MCF 10A (cell line): ENCODE measurements around the gene CDYL. TPM values are rescaled to one million over a fixed set of nuclear protein-coding genes. Genes with fewer than 3 reads are reported as not detected.
A peak's percentile ranks its signal among the peaks of the same experiment; 100 is the strongest.

Source experiments
- BruUV-seq: library from RNA; stranded (reverse); fragments of 400-500 nt; replicated peaks from 2 replicates; lab custom pipeline; 2021; lab: Mats Ljungman, UMichigan
- CTCF ChIA-PET: fragments of 300-600 bp; sonication (Branson Sonifier 250); formaldehyde crosslinking; extraction: SDS; loops from one replicate; lab custom pipeline; 2021; ENCODE audit warnings: antibody characterized with exemption, inconsistent platforms; lab: Yijun Ruan, JAX
- POLR2A ChIA-PET: fragments of 300-600, 350-650 bp; sonication (Branson Sonifier 250); formaldehyde crosslinking; extraction: SDS; loops from one replicate; lab custom pipeline; 2020; ENCODE audit warnings: antibody characterized with exemption, inconsistent platforms; lab: Yijun Ruan, JAX
- DNase-seq: peaks from one replicate; pipeline ENCODE4 v3.0.0-alpha.2; 2018; ENCODE audit not compliant: unreplicated experiment
- H3K27ac Mint-ChIP-seq: one replicate; pipeline ENCODE4 v1.8.0; 2022; ENCODE audit warnings: mild to moderate bottlenecking, low read depth, mixed read lengths; ENCODE audit not compliant: unreplicated experiment
- H3K27me3 Mint-ChIP-seq: one replicate; pipeline ENCODE4 v1.8.0; 2022; ENCODE audit warnings: mixed read lengths; ENCODE audit not compliant: insufficient read depth, unreplicated experiment
- H3K36me3 Mint-ChIP-seq: one replicate; pipeline ENCODE4 v1.8.0; 2022; ENCODE audit warnings: mild to moderate bottlenecking, moderate library complexity, mixed read lengths; ENCODE audit not compliant: insufficient read depth, unreplicated experiment
- H3K4me1 Mint-ChIP-seq: one replicate; pipeline ENCODE4 v1.8.0; 2022; ENCODE audit warnings: mixed read lengths; ENCODE audit not compliant: insufficient read depth, unreplicated experiment
- H3K4me3 Mint-ChIP-seq: one replicate; pipeline ENCODE4 v1.8.0; 2022; ENCODE audit warnings: mild to moderate bottlenecking, moderate library complexity, mixed read lengths; ENCODE audit not compliant: unreplicated experiment
- H3K9me3 Mint-ChIP-seq: one replicate; pipeline ENCODE4 v1.8.0; 2022; ENCODE audit warnings: mixed read lengths; ENCODE audit not compliant: unreplicated experiment
- intact Hi-C: fragments of 100-400 bp; cut with micrococcal nuclease; formaldehyde crosslinking; loops from 2 replicates; pipeline ENCODE4 v1.14.1; 2022
- total RNA-seq: library from RNA; stranded (reverse); gene quantifications from 2 replicates; pipeline ENCODE4 v1.2.3, GENCODE V29; 2022
- TF ChIP-seq, protein P1 (sequence below): fragments of 200-600 bp; IDR thresholded peaks from one replicate; pipeline ENCODE4 v1.8.0; 2022; ENCODE audit warnings: antibody characterized with exemption, mild to moderate bottlenecking; ENCODE audit not compliant: unreplicated experiment

CDYL gene
- total RNA-seq, 1 experiment from 2014 or later = 48.9 TPM

DNA sequence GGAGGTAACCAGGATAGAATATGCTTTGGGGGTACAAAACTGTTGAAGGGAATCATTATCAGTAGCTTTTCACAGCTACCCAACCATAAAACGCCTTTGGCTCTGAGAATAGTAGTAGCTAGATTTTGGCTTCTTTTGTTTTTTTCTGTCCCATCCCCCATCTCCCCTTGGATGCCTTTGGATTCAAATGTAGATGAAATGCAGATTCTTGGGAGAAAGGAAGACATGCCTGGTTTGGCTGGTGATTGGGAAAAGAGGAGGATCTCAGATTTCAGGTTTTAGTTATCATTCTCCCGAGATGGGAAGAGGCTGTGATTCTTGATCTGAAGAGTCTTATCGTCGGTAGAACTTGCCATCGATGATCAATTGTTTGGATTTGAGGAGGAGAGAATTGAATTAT, 3.5 kb upstream of the CDYL start:
- TF ChIP-seq, protein P1, sequence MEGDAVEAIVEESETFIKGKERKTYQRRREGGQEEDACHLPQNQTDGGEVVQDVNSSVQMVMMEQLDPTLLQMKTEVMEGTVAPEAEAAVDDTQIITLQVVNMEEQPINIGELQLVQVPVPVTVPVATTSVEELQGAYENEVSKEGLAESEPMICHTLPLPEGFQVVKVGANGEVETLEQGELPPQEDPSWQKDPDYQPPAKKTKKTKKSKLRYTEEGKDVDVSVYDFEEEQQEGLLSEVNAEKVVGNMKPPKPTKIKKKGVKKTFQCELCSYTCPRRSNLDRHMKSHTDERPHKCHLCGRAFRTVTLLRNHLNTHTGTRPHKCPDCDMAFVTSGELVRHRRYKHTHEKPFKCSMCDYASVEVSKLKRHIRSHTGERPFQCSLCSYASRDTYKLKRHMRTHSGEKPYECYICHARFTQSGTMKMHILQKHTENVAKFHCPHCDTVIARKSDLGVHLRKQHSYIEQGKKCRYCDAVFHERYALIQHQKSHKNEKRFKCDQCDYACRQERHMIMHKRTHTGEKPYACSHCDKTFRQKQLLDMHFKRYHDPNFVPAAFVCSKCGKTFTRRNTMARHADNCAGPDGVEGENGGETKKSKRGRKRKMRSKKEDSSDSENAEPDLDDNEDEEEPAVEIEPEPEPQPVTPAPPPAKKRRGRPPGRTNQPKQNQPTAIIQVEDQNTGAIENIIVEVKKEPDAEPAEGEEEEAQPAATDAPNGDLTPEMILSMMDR = no peak
- intact Hi-C loops = no loop called here
- Mint-ChIP-seq H3K27ac (no peak overlapping the region), H3K4me3 (no peak overlapping the region), H3K9me3 (no peaks in the 10 kb centered on the region), H3K4me1 (peaks cover 4% of the 10 kb centered on the region), H3K36me3 (no peaks in the 10 kb centered on the region), H3K27me3 (no peaks in the 10 kb centered on the region)
- DNase-seq = no peak
- CTCF ChIA-PET = no interaction called here
- POLR2A ChIA-PET = interaction anchor here (1.1 kb wide), 1 partner anchor 125 kb away, joined by 3 read pairs; no protein-coding TSS in a partner anchor
- no TSS peak for BruUV-seq

DNA sequence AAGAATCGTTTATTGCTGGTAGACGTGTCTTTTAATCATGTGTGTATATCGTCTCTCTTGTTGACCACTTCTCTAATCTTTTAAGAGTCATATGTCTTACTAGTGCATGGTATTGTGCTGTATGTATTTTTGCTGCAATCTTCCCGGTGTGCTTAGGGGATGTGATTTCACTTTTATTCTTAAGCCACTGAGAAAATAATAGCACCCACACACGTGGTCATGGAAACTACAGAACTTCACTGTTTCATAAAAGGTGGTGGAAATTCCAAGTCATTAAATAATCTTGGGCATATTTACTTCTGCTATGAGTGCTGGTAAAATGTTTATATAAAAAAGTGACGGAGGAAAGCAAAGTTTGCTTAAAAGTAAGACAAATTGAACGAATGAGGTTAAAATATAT, 3.0 kb upstream of the CDYL start:
- Mint-ChIP-seq H3K9me3 (peaks cover 2% of the 10 kb centered on the region), H3K36me3 (peaks cover 2% of the 10 kb centered on the region), H3K4me1 (peaks cover 8% of the 10 kb centered on the region), H3K27ac (no peak overlapping the region), H3K4me3 (no peak overlapping the region), H3K27me3 (no peaks in the 10 kb centered on the region)
- BruUV-seq = no TSS peak
- ChIA-PET POLR2A (interaction anchor here (0.7 kb wide), 1 partner anchor 22 kb away, joined by 3 read pairs; no protein-coding TSS in a partner anchor), CTCF (interaction anchor here (0.7 kb wide), 1 partner anchor 454 kb away, joined by 3 read pairs; no protein-coding TSS in a partner anchor)
- DNase-seq = no peak
- TF ChIP-seq, protein P1 = no peak
- intact Hi-C loops = no loop called here

DNA sequence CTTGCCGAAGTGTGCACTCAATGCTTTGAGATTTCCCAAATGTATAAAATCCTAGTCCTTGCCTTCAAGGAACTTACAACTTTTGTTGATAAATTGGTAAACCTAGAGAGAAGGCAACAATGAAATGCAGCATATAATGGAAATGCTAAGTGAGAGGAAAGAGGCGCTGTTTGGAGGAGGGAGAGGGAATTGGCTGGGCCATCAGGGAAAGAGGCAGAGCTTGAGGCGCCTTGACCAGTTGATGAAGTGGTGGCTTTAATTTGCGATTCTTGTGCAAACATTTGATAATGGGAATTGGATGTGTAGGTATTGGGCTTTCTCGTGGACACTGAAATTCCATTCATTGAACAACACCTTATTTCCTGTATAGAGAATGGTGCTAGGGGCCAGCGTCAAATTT, 1.9 kb upstream of the CDYL start:
- intact Hi-C loops = no loop called here
- H3K9me3 Mint-ChIP-seq = peaks cover 7% of the 10 kb centered on the region
- ChIA-PET CTCF (interaction anchor here (0.6 kb wide), 1 partner anchor 102 kb away, joined by 3 read pairs; no protein-coding TSS in a partner anchor), POLR2A (no interaction called here)
- H3K27ac Mint-ChIP-seq = no peak overlapping the region
- TF ChIP-seq, protein P1 = no peak
- DNase-seq = no peak
- H3K36me3 Mint-ChIP-seq = peaks cover 5% of the 10 kb centered on the region
- BruUV-seq = no TSS peak
- no peaks in the 10 kb centered on the region for H3K27me3 Mint-ChIP-seq
- H3K4me1 Mint-ChIP-seq = peaks cover 10% of the 10 kb centered on the region
- peak overlapping the region; percentile 67 for H3K4me3 Mint-ChIP-seq

DNA sequence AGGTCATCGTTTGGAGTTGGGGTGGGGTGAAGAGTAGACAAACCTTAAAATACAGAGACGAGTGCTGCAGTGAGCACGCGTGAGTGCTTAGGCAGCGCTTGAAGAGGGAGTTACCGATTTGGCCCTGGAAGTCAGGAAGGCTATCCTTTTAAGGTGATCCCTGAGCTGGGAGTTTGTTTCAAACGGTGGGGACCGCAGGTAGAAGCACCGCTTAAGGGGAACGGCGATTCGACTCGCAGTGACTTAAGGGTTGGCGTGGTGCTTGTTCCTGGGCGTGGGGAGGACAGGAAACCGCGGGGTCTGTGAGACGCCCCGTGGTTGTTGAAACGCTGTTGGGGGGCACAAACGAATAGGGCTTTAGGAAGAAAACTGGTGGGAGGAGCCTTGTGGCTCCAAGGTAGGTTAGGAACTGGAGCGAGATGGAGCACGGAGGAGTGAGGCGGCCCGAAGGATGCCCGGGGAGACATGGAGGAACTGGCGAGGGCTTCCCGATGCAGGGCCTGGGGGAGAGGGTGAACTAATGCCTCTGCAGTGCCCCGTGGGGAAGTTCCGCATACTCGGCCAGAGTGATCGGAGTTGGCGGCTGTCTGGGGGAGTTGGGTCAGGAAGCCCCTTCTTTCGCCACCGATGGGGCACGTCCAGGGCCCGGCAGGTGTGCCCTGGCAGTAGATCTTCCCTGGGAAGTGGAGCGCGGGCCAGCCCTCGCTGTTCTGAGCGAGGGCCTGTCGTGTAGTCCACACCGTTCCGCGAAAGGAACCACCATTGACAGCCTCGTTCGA, 1.3 kb upstream of the CDYL start:
- Mint-ChIP-seq H3K27me3 (no peaks in the 10 kb centered on the region), H3K4me3 (peak overlapping the region; percentile 67), H3K36me3 (peaks cover 5% of the 10 kb centered on the region), H3K27ac (peak overlapping the region; percentile 76), H3K9me3 (peaks cover 7% of the 10 kb centered on the region), H3K4me1 (peaks cover 10% of the 10 kb centered on the region)
- DNase-seq = no peak
- no TSS peak for BruUV-seq
- TF ChIP-seq, protein P1 = no peak
- CTCF ChIA-PET = interaction anchor here (0.6 kb wide), 2 partner anchors 8 to 102 kb away, joined by 3 read pairs; no protein-coding TSS in a partner anchor
- intact Hi-C loops = loop anchor here (1.0 to 5.0 kb wide), 2 partner anchors 128 to 462 kb away; no protein-coding TSS in a partner anchor
- POLR2A ChIA-PET = no interaction called here
